Measurements from ENCODE around the gene MIX23.
A peak's percentile ranks its signal among the peaks of the same experiment; 100 is the strongest.

The MIX23 gene

GRCh38 chr3:122394173-122394572, 11.1 kb upstream of the MIX23 start:
- Histone ChIP-seq H3K4me2 (ENCODE audit: low read depth, low read length) (no peak overlapping the region), H3K79me2 (ENCODE audit: low read length) (peaks cover 7% of the 10 kb centered on the region; the same call in 1 of the 2 replicates), H3F3A (ENCODE audit: insufficient read depth, low read length) (no peaks in the 10 kb centered on the region), H3K9me2 (replicated peaks; ENCODE audit: insufficient read depth, low read length) (no peaks in the 10 kb centered on the region), H3K27ac (ENCODE audit: low read length) (no peak overlapping the region), H4K20me1 (ENCODE audit: insufficient read depth, low read length) (no peaks in the 10 kb centered on the region), H3K4me3 (ENCODE audit: low read length) (no peak overlapping the region), H3K27me3 (replicated peaks; ENCODE audit: insufficient read depth, low read length) (no peaks in the 10 kb centered on the region), H3K4me1 (ENCODE audit: low read length) (no peaks in the 10 kb centered on the region), H3K9ac (ENCODE audit: low read length) (no peak overlapping the region), H3K36me3 (replicated peaks; ENCODE audit: insufficient read depth, low read length) (no peaks in the 10 kb centered on the region), H2AFZ (ENCODE audit: low read length) (no peak overlapping the region), H3K9me3 (replicated peaks; ENCODE audit: insufficient read depth, low read length) (no peaks in the 10 kb centered on the region)
- no peak for DNase-seq
- TF ChIP-seq CTCF (IDR thresholded peaks at IDR 0.05; ENCODE audit: low read length) (no peak), EZH2 (optimal IDR thresholded peaks at IDR 0.05; ENCODE audit: low read depth, low read length) (no peak), EZH2phosphoT487 (IDR thresholded peaks at IDR 0.05; ENCODE audit: low read length) (no peak)

GRCh38 chr3:122392868-122393844, 10.1 kb upstream of the MIX23 start:
- Histone ChIP-seq H3K27ac (ENCODE audit: low read length) (no peak overlapping the region), H3K9ac (ENCODE audit: low read length) (no peak overlapping the region), H3K9me3 (replicated peaks; ENCODE audit: insufficient read depth, low read length) (no peaks in the 10 kb centered on the region), H4K20me1 (ENCODE audit: insufficient read depth, low read length) (no peaks in the 10 kb centered on the region), H3K79me2 (ENCODE audit: low read length) (peaks cover 7% of the 10 kb centered on the region; the same call in 1 of the 2 replicates), H3K4me3 (ENCODE audit: low read length) (no peak overlapping the region), H3K9me2 (replicated peaks; ENCODE audit: insufficient read depth, low read length) (no peaks in the 10 kb centered on the region), H2AFZ (ENCODE audit: low read length) (no peak overlapping the region), H3K4me1 (ENCODE audit: low read length) (no peaks in the 10 kb centered on the region), H3K27me3 (replicated peaks; ENCODE audit: insufficient read depth, low read length) (no peaks in the 10 kb centered on the region), H3K36me3 (replicated peaks; ENCODE audit: insufficient read depth, low read length) (no peaks in the 10 kb centered on the region), H3F3A (ENCODE audit: insufficient read depth, low read length) (no peaks in the 10 kb centered on the region), H3K4me2 (ENCODE audit: low read depth, low read length) (no peak overlapping the region)
- TF ChIP-seq CTCF (IDR thresholded peaks at IDR 0.05; ENCODE audit: low read length) (peak; percentile 80), EZH2phosphoT487 (IDR thresholded peaks at IDR 0.05; ENCODE audit: low read length) (no peak)
- DNase-seq: peak; percentile 64

GRCh38 chr3:122391681-122392446, 8.8 kb upstream of the MIX23 start:
- Histone ChIP-seq H4K20me1 (ENCODE audit: insufficient read depth, low read length) (no peaks in the 10 kb centered on the region), H3K4me1 (ENCODE audit: low read length) (no peaks in the 10 kb centered on the region), H3K27me3 (replicated peaks; ENCODE audit: insufficient read depth, low read length) (no peaks in the 10 kb centered on the region), H3K27ac (ENCODE audit: low read length) (no peak overlapping the region), H3K79me2 (ENCODE audit: low read length) (peaks cover 7% of the 10 kb centered on the region; the same call in 1 of the 2 replicates), H2AFZ (ENCODE audit: low read length) (no peak overlapping the region), H3K9me3 (replicated peaks; ENCODE audit: insufficient read depth, low read length) (no peaks in the 10 kb centered on the region), H3F3A (ENCODE audit: insufficient read depth, low read length) (no peaks in the 10 kb centered on the region), H3K4me2 (ENCODE audit: low read depth, low read length) (no peak overlapping the region), H3K4me3 (ENCODE audit: low read length) (no peak overlapping the region), H3K9me2 (replicated peaks; ENCODE audit: insufficient read depth, low read length) (no peaks in the 10 kb centered on the region), H3K36me3 (replicated peaks; ENCODE audit: insufficient read depth, low read length) (no peaks in the 10 kb centered on the region), H3K9ac (ENCODE audit: low read length) (no peak overlapping the region)
- TF ChIP-seq EZH2phosphoT487 (IDR thresholded peaks at IDR 0.05; ENCODE audit: low read length): no peak
- no peak for TF ChIP-seq EZH2 (optimal IDR thresholded peaks at IDR 0.05; ENCODE audit: low read depth, low read length)
- TF ChIP-seq CTCF (IDR thresholded peaks at IDR 0.05; ENCODE audit: low read length): no peak
- DNase-seq: no peak

All from MM.1S (cell line).